HL-60/S4 (cell line): ENCODE measurements around the gene CELA2B.
"Not testable (repeated sequence)": the region's sequence is repeated elsewhere in the genome, so short reads cannot be mapped to it uniquely, and the experiment has no call there.

Source experiments
- in situ Hi-C: fragments of 300-500 bp; cut with MboI; formaldehyde crosslinking; loops from 2 replicates; pipeline ENCODE4 v1.14.3; 2022; ENCODE audit warnings: low sequenced_read_pairs

Gene CELA2B

DNA sequence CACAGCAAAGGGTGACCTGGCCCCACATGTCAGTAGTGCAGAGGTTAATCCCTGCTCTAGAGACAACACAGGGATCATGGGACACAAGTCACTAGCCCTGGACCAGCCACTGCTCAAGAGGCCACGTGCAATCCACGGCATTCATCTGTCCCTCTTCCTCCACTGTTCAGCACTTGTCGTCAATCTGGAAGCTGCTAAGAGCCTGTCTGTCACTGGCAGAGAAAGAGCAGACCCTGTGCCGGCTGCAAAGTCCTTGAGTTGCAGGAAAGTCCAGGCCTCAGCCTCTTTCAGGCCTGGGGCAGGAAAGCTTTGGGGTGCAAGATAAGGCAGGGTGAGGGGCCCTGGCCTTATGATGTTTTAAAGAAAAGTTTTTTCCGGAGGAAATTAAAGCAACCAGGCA is 16.7 kb downstream of the CELA2B start:
- in situ Hi-C loops, result no loop called here

DNA sequence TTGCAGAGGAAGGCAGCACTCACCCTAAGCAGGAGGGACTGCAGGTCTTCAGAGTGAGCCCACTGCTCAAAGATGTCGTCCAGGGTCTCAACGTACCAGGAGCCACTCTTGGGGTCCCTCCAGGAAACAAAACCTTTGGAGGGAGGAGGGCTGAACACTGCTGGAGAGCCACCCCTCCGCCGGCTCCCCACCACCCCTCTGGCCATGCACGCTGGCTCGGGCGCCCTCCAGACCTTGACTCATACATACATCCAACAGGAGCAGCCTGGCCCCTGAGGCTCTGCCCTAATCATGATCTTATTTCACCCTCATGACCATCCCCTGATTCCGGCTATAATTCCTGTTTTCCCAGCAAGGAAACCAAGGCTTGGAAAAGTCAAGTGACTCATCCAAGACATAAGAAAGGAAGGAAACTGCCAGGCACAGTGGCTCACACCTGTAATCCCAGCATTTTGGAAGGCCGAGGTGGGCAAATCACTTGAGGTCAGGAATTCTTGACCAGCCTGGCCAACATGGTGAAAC is 18.0 kb downstream of the CELA2B start:
- in situ Hi-C loops, result no loop called here

DNA sequence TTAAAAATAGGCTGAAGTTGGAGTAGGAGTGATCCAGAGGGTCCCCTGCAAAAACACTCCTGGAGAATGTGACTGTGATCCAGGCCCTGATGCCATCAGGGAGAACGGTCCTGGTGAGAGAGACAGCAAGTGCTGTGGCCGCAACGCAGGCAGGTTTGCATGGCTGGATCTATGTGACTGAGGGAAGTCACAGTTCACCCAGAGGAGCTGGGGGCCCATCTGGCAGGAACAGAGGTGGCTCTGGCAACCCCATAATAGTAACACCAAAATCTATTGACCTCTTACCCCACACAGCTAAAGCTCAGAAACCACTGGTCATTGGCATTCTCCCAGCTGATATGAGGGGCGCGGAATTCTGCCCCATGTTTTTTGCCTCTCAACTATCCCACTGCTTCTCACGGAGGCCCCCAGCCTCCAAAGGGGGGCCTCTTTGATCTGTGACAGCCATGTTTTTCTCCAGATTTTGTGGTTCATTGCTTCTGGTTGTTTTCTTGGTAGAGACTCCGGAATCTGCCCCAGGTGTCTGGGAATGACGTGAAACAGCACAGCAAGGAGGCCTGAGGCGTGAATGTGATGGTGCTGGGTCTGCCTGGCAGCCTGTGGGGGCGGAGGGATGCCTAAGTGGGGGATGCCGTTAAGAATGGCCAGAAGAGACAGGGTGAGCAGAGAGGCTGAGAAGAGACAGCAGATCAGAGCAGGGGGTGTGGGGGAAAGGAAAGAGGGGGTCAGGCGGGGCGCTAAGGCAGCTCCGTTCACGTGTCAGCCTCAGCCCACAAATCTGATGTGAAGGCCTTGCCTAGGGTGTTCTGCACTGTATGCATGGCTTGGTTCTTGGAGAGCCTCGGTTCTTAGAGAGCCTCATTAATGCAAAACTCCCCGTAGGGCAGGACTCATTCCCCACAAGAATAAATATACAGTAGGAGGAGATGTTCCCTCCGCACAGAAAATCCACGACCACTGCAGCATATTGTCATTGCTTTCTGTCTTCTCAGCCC is 24.6 kb downstream of the CELA2B start:
- in situ Hi-C loops, result no loop called here

DNA sequence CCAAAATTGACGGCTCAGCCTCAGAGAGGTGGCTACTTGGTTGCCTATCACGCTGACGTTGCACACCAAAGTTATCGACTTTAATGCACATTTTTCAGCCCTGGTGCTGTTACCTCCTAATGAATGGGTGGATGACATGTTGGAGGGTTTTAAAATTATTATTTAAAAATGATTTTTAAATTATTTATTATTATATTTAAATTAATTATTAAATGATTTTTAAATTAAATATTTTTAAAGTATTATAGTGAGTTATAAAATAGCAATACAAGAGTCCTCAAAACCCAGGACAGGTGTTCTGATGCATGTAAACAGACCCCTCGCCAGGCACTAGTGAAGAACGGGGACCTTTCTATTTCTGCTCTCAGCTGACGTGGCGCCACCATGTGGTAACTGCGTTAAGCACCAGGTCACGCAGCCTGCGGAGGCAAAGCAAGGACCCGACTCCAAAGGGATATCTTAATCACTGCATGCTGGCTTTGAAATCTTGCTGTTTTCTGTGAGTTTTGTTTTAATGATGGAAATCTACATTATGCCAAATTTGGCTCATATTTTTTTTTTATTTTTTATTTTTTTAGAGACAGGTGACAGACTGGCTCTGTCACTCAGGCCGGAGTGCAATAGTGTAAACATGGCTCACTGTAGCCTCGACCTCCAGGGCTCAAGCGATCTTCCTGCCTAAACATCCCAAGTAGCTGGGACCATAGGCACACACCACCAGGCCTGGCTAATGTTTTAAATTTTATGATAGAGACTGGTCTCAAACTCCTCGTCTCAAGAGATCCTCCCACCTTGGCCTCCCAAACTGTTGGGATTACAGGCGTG is 25.5 kb downstream of the CELA2B start:
- in situ Hi-C loops, result no loop called here

DNA sequence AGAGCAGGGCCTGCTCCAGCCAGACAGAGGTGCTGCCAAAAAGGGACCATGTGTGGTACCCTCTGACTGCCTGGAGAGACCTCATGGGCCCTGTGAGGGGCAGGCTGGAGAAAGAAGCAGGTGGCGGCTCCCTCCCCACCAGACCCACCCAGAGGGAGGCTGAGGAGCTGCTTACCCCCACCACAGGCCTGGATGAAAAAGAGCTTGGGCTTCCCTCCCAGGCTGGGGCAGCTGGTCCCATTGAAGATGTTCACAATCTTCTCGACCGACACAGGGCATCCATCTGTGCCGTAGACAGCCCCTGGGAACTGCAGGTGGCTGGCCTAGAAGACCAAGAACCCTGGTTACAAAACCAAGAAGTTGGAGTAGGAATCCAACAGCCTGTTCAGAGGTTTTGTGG is 28.5 kb downstream of the CELA2B start:
- in situ Hi-C loops, result no loop called here

DNA sequence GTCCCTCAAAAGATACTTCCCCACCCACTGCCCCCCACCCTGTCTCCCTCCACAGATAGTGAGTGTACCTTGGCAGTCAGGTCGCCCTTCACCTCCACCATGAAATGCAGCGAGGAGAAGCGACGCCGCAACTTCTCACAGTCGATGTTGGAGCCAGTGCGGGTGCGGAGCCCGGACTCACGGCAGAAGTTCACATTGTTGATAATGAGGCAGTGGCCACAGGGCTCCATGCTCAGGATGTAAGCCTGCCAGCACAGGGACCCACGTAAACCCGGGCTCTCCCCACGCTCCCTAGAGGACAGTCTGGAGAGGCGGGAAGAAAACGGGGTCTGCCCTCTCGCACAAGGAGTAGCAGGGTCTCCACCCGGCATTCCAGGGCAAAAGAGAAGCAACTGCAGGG is 30.9 kb downstream of the CELA2B start:
- in situ Hi-C loops, result no loop called here

DNA sequence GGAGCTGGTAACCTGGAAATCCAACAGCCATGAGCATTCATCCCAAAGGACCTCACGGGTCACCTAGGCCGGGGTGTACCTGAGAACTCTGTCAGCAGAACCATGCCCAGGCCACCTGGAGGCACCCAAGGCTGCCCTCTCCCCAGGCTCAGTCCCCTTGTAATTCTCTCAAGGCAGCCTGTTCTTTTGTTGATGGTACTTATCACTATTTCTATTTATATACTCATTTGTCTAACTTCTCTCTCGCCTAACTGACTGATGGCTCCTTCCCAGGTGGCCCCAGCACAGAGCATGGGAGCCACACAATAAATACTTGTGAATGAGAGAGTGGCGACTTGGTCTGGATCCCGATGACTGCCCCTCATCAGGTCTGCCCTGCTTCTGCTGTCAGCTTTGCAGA is 31.4 kb downstream of the CELA2B start:
- in situ Hi-C loops, result no loop called here

DNA sequence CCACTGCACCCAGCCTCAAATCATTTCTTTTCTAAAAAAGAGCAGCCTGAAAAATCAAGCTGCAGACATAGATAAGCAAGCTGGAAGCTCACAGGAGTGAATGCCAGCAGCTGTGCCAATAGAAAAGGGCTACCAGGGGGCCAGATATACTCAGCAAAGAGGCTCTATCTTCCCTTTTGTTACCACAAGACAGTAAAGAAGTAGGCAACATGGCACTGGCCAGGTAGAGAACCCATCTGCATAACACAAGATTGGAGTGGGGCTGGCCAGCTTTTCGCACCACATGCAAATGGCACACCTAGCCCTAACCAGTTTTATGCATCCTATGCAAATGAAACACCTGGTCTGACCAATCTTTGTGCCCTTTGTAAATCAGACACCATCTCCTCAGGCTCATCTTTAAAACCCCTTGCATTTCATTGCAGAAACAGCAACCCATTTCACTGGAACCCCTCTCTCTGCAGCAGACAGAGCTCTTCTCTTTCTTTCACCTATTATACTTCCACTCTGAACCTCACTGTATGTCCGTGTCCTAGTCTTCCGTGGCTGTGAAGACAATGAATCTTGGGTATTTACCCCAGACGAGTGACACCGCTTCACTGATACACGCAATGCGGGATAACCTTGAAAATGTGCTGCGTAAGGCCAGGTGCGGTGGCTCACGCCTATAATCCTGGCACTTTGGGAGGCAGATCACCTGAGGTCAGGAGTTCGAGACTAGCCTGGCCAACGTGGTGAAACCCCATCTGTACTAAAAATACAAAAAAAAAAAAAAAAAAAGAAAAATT is 33.0 kb downstream of the CELA2B start:
- in situ Hi-C loops, result no loop called here

DNA sequence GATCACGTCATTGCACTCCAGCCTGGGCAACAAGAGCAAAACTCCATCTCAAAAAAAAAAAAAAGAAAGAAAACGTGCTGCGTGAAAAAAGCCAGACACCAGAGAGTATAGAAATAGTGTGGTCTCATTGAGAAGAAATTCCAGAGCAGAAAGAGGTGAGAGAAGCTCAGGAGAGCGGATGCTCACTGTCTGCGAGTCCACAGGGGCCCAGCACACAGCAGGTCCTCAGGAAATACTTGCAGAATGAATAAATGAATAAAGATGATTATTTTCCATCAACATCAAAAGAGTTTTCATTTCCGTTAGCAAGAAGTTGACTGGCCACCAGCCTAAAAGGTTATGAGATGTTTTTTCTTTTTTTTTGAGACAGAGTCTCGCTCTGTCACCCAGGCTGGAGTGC is 33.7 kb downstream of the CELA2B start:
- in situ Hi-C loops, result no loop called here

DNA sequence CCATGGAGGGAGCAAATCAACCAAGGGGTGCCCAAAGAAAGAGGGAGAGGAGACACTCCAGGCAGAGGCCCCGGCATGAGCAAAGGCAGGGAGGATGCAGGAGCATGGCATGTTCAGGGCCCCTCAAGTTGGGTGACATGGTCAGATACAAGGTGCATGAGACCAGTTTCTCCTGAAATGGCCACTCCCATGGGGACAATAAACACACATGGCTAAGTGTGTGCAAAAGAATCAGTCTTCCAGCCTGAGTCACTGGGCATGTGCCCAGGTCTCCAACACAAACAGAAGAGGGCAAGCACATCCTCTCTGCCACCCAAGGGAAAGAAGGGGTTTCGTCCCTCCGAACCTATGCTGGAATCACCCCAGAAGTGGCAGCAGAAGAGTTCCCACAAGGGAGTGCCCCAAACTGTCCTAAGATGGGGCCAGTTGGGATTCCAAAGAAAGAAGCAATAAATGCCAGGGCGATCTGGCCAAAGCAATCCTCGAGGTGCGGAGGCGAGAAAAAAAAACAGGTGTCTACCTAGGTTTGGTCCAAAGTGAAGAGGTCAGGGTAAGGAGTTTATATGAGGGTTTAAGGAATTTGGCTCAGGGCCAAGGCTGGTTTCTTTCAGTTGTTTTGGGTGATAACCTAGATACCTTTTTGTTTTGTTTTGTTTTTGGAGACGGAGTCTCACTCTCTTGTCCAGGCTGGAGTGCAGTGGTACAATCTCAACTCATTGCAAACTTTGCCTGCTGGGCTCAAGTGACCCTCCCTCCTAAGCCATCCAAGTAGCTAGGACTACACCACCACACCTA is 34.9 kb downstream of the CELA2B start:
- in situ Hi-C loops, result no loop called here

DNA sequence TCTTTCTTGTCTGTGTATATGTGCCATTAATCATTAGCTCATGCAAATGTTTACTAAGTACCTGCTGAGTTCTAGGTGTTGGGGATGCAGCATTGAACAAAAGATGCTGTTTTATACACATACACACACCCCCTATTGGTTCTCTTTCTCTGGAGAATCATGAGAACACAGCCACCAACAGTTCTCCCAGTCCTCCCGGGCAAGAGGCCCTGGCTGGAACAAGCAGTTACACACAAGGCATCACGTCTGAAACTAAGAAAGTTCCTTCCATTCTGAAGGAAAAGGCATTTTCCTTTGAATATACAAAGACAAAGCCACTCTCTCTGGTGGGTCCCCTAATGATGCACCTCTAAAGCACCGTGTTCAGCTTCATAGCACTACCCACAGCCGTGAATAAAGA is 37.3 kb downstream of the CELA2B start:
- in situ Hi-C loops, result no loop called here

DNA sequence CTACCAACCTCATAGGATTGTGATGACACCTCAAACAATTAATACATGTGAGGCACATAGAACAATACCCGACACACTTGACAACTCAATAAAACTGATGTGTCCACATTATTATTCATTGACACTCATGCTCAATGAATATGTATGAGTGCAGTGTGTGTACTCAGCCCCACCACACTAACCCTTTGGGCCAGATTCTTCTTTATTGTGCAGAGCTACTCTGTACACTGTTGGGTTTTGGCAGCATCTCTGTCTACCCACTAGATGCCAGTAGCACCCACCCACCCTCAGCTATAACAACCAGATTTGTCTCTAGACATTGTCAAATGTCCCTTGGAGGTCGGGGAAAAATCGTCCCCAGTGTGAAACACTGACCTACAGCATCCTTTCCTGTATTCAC is 38.0 kb downstream of the CELA2B start:
- in situ Hi-C loops, result no loop called here

DNA sequence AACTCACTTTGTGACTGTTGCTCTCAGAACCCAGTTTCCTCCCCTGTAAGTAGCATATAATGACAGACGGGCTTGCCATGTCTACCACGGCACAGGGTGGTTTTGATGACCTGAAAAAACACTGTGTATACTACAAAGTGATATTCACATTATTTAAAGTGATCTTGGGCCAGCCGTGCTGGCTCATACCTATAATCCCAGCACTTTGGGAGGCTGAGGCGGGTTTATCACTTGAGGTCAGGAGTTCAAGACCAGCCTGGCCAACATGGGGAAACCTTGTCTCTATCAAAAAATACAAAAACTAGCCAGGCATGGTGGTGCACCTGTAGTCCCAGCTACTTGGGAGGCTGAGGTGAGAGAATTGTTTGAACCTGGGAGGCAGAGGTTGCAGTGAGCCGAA is 38.7 kb downstream of the CELA2B start:
- in situ Hi-C loops, result not testable (repeated sequence)

DNA sequence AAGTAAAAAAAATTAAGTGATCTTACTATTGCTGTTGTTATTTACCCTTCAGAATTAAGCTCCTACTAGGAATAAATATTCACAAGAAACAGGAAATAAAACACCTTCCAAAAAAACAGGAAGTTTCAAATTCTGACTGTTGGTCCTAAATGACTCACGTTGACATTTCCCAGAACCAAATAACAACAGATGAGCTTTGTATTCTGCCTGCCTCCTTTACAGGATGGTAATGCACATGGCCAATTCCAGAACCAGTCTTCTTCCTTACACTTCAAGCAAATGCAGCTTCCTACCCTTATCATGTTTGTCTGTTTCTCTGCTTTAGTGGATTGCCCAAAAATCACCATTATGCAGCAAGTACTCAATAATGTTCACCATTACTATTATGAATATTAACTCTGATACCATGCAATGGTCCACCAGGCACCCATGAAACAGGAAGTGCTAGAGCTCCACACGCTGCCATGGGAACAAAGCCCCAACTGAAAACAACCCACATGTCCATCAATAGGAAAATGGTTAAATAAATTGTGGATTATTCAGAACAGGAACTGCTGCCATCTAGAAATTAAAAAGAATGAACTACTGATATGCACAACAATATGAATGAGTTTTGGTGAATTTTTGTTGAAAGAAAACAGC is 39.2 kb downstream of the CELA2B start:
- in situ Hi-C loops, result no loop called here

DNA sequence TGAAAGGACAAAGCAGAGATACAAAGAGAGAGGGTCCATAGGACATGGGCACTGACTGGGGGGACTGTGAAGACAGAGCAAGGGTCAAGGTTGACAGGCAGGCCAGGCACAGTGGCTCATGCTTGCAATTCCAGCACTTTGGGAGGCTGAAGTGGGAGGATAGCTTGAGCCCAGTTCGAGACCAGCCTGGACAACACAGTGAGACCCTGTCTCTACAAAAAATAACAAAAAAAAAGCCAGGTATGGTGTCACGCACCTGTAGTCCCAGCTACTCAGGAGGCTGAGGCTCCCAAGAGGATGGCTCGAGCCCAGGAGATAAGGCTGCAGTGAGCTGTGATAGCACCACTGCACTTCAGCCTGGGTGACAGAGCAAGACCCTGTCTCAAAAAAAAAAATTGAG is 43.7 kb downstream of the CELA2B start:
- in situ Hi-C loops, result no loop called here

DNA sequence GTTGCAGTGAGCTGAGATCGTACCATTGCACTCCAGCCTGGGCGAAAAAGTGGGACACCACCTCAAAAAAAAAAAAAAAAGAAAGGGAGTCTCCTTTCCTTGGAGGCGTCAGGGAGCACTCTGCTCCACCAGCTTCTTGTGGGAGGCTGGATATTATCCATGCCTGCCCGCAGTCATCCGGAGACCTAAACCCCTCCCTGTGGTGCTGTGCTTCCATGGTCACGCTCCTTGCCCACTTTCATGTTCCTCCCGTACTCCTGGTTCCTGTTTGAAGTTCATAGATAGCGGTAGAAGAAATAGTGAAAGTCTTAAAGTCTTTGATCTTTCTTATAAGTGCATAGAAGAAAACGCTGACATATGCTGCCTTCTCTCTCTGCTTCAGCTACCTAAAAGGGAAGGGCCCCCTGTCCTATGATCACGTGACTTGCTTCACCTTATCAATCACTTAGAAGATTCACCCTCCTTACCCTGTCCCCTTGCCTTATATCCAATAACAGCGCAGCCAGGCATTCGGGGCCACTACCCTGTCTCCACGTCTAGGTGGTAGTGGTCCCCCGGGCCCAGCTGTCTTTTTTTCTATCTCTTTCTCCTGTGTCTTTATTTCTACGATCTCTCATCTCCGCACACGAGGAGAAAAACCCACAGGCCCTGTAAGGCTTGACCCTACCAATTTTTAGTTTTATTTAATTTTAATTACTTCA is 45.5 kb downstream of the CELA2B start:
- in situ Hi-C loops, result not testable (repeated sequence)

DNA sequence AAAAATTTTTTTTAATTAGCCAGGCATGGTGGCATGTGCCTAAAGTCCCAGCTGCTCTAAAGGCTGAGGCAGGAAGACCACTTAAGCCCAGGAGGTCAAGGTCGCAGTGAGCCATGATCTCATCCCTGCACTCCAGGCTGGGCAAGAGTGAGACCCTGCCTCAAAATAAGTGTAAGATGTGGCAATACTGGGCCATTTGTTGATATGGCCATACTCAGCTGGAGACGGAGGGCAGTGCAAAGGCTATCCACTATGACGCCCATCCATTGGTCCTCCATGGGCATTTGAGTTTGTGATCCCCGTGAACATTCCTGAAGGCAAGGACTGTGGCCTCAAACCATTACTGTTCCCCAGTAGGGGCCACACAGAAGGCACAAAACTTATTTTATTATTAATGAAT is 46.6 kb downstream of the CELA2B start:
- in situ Hi-C loops, result no loop called here

DNA sequence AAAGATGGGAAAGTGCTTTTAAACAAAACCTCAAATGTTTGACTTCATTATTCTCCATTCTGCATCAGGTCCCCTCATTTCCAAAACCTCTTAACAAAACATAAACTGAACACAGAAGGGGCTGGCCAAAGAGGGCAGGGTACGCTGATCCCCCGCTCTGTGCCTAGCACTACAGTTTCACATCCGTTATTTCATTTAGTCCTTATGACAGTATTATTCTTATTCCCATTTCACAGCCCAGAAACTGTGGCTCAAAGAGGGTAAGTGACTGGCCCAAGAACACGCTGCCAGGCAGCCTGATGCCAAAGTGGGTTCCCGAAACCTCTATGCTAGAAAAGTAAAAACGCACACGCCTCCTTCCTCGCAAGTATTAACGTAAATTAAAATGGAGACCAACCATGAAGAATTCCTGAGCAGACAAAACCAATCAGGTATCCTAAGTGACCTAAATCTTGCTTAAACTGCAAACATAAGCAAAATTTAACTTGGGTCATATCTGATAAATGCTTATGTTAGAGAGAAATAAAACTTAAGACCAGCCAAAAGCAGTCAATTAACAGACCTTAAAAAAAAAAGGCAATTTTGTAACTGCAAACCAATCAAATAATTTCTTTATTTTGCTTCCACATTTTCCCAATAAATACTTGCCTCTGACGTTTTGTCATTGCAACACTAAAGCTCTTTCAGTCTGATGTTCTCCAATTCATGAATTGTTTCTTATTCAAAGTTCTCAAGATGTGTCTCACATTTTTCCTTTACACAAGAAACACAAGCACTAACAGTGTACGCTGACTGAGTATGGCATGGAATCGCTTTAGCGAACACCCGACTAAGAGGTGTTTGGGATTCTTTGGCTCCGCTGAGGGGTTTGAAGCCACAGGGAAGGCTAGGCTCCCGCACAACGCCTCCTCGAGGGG is 47.5 kb downstream of the CELA2B start:
- in situ Hi-C loops, result no loop called here
